Stimulated activated CD8-positive, alpha-beta memory T cell treated with anti-CD3 and anti-CD28 coated beads, Interleukin-15, amount 100 ng/mL, for 4 hours (primary cell): ENCODE data around the gene ADARB2.

Experiments
- DNase-seq, 2 donors: peaks; one replicate each; pipeline ENCODE4 v3.0.0-alpha.2; 2020; ENCODE audit warnings: low read depth in 2 of 2

ADARB2 gene

DNA sequence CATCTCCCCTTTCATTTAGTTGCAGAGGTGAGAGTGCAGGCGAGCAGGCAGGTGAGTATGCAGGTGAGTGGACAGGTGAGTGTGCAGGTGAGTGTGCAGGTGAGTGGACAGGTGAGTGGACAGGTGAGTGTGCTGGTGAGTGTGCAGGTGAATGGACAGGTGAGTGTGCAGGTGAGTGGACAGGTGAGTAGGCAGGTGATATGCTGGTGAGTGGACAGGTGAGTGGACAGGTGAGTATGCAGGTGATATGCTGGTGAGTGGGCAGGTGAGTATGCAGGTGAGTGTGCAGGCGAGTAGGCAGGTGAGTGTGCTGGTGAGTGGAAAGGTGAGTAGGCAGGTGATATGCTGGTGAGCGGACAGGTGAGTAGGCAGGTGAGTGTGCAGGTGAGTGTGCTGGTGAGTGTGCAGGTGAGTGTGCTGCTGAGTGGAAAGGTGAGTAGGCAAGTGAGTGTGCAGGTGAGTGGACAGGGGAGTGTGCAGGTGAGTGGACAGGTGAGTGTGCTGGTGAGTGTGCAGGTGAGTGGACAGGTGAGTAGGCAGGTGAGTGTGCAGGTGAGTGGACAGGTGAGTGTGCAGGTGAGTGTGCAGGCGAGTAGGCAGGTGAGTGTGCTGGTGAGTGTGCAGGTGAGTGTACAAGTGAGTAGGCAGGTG, 165.6 kb downstream of the ADARB2 start:
- DNase-seq = no peak

DNA sequence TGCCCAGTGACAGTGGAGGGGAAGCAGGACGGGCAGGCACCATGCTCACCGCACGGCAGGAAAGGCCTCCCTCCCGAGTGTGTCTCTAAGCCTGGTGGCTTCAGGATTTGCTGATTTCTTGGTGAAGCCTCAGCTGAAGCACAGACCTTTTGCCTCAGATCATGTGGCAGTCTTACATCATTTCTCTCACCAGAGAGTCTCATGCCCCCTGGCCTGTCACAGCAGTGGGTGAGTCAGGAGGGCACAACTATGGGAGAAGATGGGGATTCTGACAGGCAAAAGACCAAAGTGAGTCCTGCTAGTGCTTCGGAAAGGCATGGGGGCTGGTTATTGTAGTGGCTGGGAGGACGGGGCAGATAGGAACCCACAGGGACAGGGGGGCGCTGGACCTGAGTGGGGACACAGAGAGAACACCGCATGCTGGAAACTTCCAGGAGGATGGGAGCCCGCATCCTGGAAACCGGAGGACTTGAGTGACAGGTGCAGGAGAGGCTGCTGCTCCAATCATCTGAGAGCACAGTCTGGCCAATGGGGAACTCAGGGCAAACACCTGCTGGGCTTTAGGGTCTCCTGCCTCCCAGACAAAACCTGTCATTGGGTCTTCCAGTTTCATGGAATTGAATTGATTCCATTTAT, 166.8 kb downstream of the ADARB2 start:
- no peak for DNase-seq

DNA sequence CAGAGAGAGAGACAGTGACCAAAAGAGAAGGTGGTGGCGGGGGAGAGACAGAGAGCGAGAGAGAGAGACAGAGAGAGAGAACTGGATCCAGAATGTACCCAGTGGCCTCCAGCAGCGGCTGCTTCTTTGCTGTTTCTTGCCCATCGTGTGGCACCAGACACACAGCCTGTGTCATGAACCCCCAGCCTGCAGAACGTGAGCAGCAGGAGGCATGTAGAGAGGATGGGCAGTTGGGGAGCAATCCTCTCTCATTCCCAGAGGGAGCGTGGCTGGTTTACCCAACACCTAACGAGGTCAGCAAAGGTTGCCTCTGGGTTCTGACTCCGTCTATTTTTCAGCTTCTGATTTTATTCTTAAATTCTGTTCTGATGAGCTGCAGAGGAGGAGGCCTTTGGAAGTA, 168.1 kb downstream of the ADARB2 start:
- DNase-seq = no peak

DNA sequence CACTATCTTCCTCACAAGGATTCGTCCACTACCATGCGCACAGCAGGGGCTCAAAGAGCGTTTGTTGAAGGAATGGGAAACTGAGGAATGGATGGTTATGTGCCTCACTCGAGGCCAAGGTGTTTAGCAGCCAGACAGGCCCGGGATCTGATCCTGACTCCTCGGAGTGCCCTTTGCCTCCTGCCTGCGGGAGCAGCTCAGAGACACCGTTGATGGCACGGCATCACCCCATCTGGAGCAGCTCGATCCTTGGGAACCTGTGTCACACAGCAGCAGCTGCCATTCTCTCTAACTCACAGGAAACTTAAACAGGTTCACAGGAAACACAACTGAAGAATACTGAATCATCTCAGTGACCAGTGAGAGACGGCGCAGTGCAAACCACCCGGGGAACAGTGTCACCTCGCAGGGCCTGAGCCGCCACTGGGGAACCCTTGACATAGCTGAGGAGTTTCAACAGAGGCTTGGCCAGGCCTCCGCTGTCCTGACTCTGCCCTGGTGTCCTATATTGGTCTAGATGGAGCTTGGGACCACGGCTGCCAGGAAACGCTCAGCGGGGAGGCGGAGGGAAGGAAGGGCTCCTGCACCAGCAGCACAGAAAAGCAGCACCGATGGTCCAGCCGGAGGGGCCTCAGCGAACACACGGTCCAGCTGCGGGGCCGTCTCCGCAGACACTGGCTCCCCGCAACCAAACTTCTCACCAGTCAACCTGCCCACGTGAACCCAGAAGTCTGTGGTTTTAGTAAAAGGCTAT, 169.4 kb downstream of the ADARB2 start:
- DNase-seq = no peak

DNA sequence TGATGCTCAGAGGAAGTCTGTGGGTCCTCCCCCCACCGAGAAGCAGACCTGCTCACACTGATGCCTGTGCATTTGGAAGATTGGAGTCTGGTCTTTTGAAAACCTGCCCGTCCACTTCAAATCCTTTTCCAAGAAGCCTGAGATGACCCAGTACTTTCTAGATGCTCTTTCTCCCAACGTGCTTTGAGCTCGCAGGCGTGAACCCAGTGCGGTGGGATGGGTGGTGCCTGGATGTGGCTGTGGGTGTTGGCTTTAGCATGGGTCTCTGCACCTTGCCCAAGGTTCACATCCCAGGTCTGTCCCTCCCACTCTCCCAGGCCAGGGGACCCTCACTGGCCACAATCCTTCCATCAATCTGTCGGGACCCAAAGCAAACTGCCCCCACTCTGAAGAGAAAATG, 170.2 kb downstream of the ADARB2 start:
- DNase-seq = no peak

DNA sequence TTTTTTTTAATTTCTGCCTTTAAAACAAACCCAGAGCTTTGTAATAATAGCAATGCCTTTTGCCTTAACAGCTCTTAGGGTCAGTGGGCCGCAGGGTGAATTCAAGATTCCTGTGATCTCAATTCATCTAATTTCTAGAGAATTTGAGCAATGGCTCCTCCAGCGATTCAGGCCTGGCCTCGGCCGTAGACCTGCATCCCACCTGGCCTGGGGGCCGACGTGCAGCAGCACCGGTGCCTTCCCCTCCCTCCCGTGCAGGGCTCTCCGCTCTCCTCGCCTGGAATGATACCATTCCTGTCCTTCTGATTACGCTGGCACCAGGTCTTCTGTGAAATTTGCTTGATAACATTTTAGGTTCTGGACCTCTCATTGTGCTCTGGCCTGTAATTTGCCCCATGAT, 172.5 kb downstream of the ADARB2 start:
- DNase-seq = no peak

DNA sequence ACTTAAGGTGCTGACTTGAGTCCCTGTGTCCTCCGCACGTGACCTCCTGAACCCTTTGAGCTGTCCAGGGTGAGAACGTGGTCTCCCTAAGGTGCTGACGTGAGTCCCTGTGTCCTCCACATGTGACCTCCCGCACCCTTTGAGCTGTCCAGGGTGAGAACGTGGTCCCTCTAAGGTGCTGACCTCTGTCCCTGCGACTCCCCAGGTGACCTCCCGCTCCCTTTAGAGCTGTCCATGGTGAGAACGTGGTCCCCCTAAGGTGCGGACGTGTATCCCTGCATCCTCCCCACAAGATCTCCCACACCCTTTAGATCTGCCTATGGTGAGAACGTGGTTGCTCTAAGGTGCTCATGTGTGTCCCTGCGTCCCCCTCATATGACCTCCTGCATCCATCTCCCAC, 174.3 kb downstream of the ADARB2 start:
- DNase-seq = no peak

DNA sequence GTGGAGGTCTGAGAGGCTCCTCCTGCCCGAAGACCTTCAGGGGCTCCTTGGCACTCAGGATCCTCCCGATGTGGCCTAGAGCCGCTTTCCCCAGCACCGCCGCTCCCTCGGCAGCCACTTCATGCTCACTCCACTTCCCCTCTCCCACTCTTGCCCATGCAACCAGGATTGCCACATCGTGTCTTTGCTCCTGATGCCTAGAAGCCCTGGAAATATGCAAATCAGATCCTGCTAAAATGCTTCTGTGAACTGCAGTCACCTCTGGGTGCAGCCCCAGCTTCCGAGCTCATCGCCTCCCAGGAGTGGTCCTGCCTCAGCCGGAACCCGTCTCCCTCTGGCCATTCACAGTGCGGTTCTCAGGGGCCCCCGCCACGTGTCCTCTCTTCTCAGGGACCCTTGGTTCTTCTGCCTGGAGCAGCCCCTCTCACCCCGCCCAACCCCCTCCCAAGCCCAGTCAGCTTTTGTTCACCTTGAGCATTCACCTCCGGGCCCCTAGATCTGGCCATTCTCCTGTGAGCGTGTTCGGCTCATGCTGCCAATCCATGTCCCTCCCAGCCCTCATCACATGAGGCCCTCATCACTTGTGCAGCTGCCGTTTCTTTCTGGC, 175.5 kb downstream of the ADARB2 start:
- no peak for DNase-seq

DNA sequence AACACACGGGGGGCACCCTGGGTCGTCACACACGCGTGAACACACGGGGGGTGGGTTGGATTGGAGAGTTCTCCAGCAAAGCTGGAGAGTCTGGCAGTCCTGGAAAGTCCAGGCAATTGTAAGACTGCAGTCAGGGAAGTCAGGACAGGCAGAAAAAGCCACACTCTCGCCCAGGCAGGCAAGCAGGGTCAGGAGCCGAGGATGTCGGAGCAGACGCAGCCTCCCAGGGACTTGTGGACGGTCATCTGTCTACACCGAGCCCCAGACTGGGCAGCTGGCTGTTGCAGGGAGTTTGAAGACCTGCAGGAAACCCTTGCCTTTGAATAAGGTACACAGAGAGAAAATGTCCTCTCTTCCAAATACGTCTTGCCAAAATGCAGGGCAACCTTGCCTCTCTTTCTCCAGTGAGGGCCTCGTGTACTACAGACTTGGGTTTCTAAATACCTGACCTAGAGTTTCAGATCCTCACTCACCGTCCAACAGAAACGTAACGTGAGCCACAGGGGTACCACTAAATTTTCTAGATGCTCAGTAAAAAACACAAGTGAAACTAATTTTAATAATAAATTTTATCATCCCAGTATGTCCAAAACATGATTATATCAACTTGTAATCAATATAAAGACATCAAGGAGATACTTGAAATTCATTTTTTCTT, 176.7 kb downstream of the ADARB2 start:
- no peak for DNase-seq

DNA sequence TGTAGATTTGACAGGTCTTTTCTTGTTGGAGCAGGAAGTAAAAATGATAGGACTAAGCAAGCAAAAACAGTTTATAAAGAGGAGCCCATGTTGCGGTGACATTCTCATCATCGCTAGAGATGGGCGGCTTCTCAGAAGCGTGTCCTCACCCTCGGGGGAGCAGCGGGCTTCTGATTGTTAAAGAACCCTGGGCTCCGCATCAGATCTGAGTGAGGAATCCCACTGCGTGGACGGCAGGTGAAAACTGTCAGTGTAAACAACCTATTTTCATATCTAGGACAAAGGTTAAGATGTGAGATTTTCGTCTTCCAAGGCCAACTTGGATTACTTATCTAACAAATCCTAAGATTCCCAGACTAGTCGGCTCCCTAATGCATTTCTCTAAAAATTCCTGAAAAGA, 177.6 kb downstream of the ADARB2 start:
- no peak for DNase-seq

DNA sequence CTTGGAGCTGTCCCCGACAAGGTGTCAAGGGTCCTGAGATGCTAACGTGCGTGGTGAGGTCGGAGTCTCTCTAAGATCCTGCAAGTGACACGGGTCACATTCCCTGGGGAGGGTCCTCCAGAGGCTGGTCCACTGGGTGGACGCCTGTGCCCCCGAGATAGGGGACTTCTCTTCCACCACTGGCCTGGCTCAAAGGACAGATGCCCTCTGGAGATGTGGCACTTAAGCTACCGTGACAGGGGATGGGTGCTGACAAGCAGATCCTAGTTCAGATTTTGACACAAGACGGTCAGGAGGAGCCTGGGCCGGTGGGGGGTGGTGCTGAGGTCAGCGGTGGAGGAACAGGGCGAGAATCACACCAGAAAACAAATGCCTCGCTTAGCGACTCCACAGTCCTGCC, 178.0 kb downstream of the ADARB2 start:
- DNase-seq = no peak

DNA sequence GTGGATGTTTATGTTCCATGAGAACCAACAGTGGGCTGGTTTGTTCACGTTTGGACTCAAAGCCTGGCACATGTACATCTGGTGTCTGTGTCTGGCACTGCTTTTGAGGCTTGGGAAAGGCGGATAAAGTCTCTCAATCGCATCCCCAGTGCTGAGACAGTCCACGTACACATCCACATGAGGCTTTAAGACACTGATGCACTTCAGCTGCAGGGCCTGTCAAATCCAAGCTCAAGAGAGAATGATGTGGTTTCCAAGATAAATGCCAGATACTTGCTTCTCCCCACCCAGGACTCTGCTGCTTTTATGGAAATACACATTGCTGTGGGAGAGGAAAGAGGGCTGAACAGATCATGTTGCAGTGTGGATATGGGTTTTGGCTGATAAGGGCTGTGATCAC, 178.4 kb downstream of the ADARB2 start:
- DNase-seq = no peak

DNA sequence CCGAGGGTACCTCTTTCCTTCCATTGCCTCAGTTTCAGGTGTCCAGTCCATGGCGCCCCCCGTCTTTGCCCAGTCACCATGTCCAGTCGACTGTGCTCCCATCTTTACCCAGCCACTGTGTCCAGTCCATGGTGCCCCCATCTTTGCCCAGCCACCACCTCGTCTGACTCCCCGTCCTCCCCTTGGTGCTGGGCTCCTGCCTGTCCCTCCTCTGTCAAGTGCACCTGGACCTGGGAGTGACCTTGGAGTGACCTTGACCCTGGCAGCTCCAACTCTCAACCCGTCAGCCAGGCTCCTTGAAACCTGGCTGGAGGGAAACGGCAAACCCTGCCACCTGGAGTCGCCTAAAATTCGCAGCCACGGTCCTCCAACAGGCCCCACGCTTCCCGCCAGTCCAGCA, 180.2 kb downstream of the ADARB2 start:
- no peak for DNase-seq

DNA sequence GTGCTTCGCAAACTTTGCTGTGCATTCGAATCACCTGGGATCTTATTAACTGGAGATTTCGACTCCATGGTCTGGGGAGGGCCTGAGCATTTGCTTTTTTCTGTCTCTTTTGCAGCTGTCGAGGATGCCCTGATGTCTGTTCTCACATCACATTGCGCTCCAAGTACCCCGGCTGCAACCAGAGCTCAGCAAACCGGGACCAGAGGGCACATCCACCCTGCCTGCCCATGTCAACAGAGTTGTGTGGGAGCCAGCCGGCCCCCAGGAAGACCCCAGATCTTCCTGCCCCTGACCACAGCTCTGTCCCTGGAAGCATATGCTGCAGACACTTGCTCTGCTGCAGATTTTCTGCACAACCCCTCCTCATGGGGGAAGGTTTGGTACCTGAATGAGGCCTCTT, 180.8 kb downstream of the ADARB2 start:
- no peak for DNase-seq

DNA sequence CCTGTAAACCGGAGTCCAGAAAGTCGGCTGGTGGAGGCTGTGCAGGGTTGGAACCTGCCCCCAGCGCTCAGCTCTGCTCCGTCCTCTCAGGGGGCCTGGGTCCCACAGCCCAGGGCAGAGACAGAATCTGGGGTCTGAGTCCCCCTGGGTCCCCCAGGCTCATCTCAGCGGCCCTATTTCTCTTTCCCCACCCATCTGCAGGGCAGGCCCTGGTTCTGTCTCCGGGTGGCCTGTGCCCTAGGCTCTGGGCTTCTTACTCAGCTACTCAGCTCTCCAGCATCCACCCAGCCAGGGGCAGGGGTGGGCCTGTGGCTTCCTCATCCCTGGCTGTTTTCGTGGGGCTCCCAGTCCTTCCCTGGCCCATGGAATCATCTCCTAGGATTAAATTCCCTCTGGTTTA, 183.4 kb downstream of the ADARB2 start:
- DNase-seq = no peak

DNA sequence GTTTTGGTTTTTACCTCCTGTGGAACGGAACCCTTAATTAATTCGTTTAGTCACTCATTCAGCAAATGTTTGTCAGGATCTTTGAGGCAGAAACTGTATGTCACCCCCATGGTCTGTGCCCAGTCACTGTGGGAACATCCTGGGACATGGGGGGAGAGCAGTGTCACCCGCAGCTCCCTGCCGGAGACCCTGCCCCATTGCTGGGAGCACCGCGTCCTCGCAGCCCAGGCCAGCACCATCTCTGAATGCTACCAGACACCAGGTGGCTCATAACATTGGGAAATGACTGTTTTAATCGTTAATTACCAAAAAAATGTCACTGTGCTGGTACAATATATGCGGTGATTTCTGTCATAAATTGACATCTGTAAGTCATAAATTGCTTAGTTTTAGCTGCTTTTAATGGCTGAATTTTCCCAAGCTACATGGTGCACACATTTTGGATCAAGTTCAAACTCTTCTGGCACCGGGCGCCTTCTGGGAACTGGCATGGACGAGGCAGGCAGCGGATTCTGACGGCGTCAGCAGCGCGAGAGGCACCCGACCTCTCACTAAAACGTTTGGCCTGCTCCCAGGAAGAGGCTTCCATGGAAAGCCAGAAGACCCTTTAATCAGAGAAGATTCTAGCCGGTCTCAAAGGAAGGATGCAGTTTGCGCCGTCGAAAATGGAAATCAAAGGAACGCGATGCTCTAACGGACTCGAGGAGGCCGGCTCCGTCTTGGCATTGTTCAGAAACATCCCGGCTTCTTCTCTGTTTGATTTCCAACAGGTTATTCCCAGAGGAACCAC, 184.2 kb downstream of the ADARB2 start:
- DNase-seq = no peak

DNA sequence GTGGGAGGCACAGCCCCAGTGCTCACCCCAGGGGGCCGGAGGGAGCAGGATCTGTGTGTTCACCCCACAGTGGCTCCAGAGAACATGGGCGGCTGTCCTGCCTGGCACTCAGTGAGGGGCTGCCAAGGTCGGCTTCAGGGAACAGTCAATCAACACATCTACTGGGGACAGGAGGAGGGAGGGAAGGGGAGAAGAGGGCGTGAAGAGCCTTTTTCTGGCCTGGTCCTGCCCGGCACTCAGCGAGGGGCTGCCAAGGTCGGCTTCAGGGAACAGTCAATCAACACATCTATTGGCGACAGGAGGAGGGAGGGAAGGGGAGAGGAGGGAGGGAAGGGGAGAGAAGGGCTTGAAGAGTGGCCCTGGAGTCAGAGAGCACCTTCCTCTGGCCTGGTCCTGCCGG, 184.9 kb downstream of the ADARB2 start:
- no peak for DNase-seq

DNA sequence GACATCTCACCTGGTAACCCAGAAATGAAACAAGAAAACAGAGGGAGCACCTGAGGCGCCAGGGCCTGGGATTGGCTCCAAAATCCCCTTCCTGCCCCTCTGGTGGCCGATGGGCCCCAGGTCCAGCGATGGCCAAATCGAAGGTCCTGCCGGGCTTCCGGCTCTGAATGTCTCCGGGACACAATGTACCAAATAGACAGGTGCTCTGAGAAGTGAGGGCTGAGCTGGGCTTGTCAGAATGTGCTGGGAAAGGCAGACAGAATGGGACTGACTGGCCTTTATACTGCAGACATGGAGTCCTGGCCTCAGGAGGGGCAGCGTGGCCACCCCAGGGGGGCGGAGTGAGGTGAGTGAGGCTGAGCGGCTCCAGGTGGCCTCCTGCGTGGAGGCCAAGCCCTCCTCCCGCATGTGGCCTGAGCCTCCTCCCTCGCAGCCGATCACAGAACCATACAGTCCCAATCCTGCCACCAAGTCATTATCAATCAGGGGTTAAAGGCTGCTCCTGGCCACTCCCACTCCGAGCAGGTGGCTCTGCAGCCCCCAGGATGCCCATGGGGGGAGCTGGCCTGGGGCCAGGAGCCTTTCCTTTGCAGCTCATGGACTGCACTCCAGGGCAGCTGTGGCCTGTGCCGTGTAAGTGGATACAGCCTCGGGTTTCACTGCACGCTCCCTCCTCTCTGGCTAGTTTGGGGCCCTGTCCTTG, 185.5 kb downstream of the ADARB2 start:
- DNase-seq = no peak

DNA sequence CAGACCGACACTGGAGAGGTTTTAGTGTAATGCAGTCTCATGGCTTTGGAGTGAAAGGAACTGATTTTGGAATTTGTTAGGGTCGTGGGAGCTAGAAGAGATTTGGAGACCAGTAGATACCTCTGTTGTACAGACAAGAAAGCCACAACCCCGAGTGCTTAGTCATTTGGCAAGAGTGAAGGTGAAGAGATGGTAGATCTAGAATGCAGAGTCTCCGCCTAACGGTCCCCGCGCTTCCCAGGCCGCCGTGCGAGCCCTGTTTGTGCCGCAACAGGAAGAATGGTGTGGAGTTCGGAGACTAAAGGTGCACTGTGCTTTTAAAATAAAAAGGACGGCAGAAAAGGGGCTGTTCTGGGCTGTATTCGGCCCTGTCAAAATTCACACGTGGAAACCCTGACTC, 186.7 kb downstream of the ADARB2 start:
- DNase-seq = no peak

DNA sequence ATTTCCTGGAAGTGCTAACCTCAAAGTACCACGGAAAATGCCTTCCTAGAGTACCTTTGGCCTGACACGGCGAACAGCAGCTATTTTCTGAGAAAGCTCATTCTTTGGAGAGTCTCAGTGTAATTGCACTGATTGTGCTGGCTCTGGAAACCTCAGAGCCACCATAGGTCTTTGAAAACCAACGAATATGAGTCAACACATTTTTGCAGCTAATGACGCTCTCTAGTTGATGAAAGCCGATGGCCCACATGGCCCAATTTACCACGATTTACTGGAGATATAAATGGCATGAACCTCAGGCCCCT, 187.1 kb downstream of the ADARB2 start:
- DNase-seq = no peak
